Liver (tissue), 9 donors: Measurements from ENCODE around the gene BUB3. TPM values are rescaled to one million over a fixed set of nuclear protein-coding genes. Genes with fewer than 3 reads are reported as not detected.

Source experiments
- DNase-seq: peaks from one replicate; pipeline ENCODE4 v3.0.0-alpha.2; 2017; ENCODE audit warnings: low spot score
- H3K27ac ChIP-seq, 2 donors: one replicate each; pipeline ENCODE4 v1.7.0; 2013; ENCODE audit warnings: inconsistent platforms in 2 of 2, low read length in 2 of 2, control low read depth in 1 of 2, low read depth in 1 of 2, mild to moderate bottlenecking in 1 of 2
- H3K27me3 ChIP-seq, 4 donors: one replicate each; pipeline versions ENCODE4 v1.6.1 to v1.7.0; 2013; ENCODE audit warnings: low read length in 3 of 4, inconsistent platforms in 1 of 4, mild to moderate bottlenecking in 1 of 4, moderate library complexity in 1 of 4; ENCODE audit not compliant: control insufficient read depth in 4 of 4, insufficient read depth in 4 of 4
- H3K36me3 ChIP-seq, 4 donors: one replicate each; pipeline versions ENCODE4 v1.6.1 to v1.7.0; 2013; ENCODE audit warnings: low read length in 3 of 4, mild to moderate bottlenecking in 3 of 4, low read depth in 1 of 4, moderate library complexity in 1 of 4; ENCODE audit not compliant: control insufficient read depth in 4 of 4, insufficient read depth in 3 of 4
- H3K4me1 ChIP-seq, 4 donors: one replicate each; pipeline versions ENCODE4 v1.6.1 to v1.7.0; 2013; ENCODE audit warnings: low read length in 3 of 4, mild to moderate bottlenecking in 3 of 4, moderate library complexity in 1 of 4; ENCODE audit not compliant: control insufficient read depth in 4 of 4, insufficient read depth in 4 of 4
- H3K4me3 ChIP-seq, 3 donors: one replicate each; pipeline versions ENCODE4 v1.6.1 to v1.7.0; 2013; ENCODE audit warnings: low read length in 3 of 3, control low read depth in 1 of 3, low read depth in 1 of 3, mild to moderate bottlenecking in 1 of 3
- H3K9ac ChIP-seq, 2 donors: one replicate each; pipeline ENCODE4 v1.7.0; 2013; ENCODE audit warnings: low read length in 2 of 2, mild to moderate bottlenecking in 2 of 2, moderate library complexity in 2 of 2, control low read depth in 1 of 2, low read depth in 1 of 2
- H3K9me3 ChIP-seq, 4 donors: one replicate each; pipeline versions ENCODE4 v1.6.1 to v1.7.0; 2013; ENCODE audit warnings: low read length in 3 of 4; ENCODE audit not compliant: control insufficient read depth in 4 of 4
- CTCF ChIP-seq: fragments of 150-350 bp; IDR thresholded peaks from 2 replicates; pipeline ENCODE4 v1.5.1; 2017; ENCODE audit warnings: improper control_type of control experiment, low read depth, low read length; ENCODE audit not compliant: missing input control
- EGR1 ChIP-seq, 2 donors: IDR thresholded peaks; 2 replicates each; pipeline ENCODE4 v1.6.1; 2016 to 2018; ENCODE audit warnings: antibody characterized with exemption in 2 of 2, low read depth in 2 of 2
- FOXA1 ChIP-seq: IDR thresholded peaks from 2 replicates; pipeline ENCODE4 v1.6.1; 2016; ENCODE audit warnings: antibody characterized with exemption
- FOXA2 ChIP-seq: IDR thresholded peaks from 2 replicates; pipeline ENCODE4 v1.6.1; 2016; ENCODE audit warnings: antibody characterized with exemption
- GABPA ChIP-seq, 2 donors: IDR thresholded peaks in 1 of 2; conservative IDR thresholded peaks in 1 of 2; 2 replicates each; pipeline ENCODE4 v1.6.1; 2016; ENCODE audit warnings: antibody characterized with exemption in 2 of 2, mild to moderate bottlenecking in 1 of 2, moderate library complexity in 1 of 2
- HNF4A ChIP-seq, 2 donors: conservative IDR thresholded peaks; 2 replicates each; pipeline ENCODE4 v1.6.1; 2016; ENCODE audit warnings: antibody characterized with exemption in 2 of 2, mild to moderate bottlenecking in 2 of 2
- HNF4G ChIP-seq: IDR thresholded peaks from 2 replicates; pipeline ENCODE4 v1.6.1; 2016; ENCODE audit warnings: antibody characterized with exemption
- JUND ChIP-seq, 2 donors: IDR thresholded peaks; 2 replicates each; pipeline ENCODE4 v1.6.1; 2016; ENCODE audit warnings: antibody characterized with exemption in 2 of 2
- RAD21 ChIP-seq, 2 donors: IDR thresholded peaks; 2 replicates each; pipeline ENCODE4 v1.6.1; 2016; ENCODE audit warnings: antibody characterized with exemption in 2 of 2, mild to moderate bottlenecking in 2 of 2
- REST ChIP-seq: IDR thresholded peaks from 2 replicates; pipeline ENCODE4 v1.6.1; 2016; ENCODE audit warnings: antibody characterized with exemption, mild to moderate bottlenecking
- RXRA ChIP-seq, 2 donors: IDR thresholded peaks; 2 replicates each; pipeline ENCODE4 v1.6.1; 2017 to 2018; ENCODE audit warnings: antibody characterized with exemption in 2 of 2, mild to moderate bottlenecking in 1 of 2
- SP1 ChIP-seq: IDR thresholded peaks from 2 replicates; pipeline ENCODE4 v1.6.1; 2018; ENCODE audit warnings: antibody characterized with exemption, mild to moderate bottlenecking
- TAF1 ChIP-seq: conservative IDR thresholded peaks from 2 replicates; pipeline ENCODE4 v1.6.1; 2016; ENCODE audit warnings: antibody characterized with exemption, mild to moderate bottlenecking
- YY1 ChIP-seq: IDR thresholded peaks from 2 replicates; pipeline ENCODE4 v1.6.1; 2016; ENCODE audit warnings: antibody characterized with exemption, mild to moderate bottlenecking
- WGBS: extraction: QIAGEN DNeasy Blood & Tissue Kit; methylation state at CpG from one replicate; pipeline ENCODE4 v1.1.7; 2013; 5-methylcytosine and 5-hydroxymethylcytosine counted together
- polyA plus RNA-seq, 2 donors: library from polyadenylated mRNA; stranded (reverse) in 1 of 2; unstranded in 1 of 2; fragments of 200-250 nt in 1 of 2; fragments of >200 nt in 1 of 2; fragmentation: Nextera tagmentation in 1 of 2; extraction: Ambion mirVana in 1 of 2; gene quantifications; one replicate each; pipeline versions ENCODE4 v1.2.1 to v1.2.3, GENCODE V29; 2013 to 2015
- total RNA-seq, 2 donors: library from RNA; depleted of rRNA; stranded (reverse); fragments of >200 nt; gene quantifications; one replicate each; pipeline ENCODE4 v1.2.3, GENCODE V29; 2014
- TF ChIP-seq, protein P1 (sequence below): IDR thresholded peaks from 2 replicates; pipeline ENCODE4 v1.6.1; 2016; ENCODE audit warnings: antibody characterized with exemption
- TF ChIP-seq, protein P2 (sequence below): IDR thresholded peaks from 2 replicates; pipeline ENCODE4 v1.6.1; 2016; ENCODE audit warnings: antibody characterized with exemption
- donor health status: healthy.
- donor health status: healthy.
- donor health status: healthy.
- donor health status: healthy.
- donor health status: healthy.

Gene BUB3
- total and polyA plus RNA-seq, 4 donors, result 27.1 to 90.9 (median 41.6) TPM

- H3K9ac ChIP-seq, result no peak overlapping the region
- no peaks in the 10 kb centered on the region for H3K9me3 ChIP-seq
- WGBS, result 64% methylated on average over 3 of the region's 3 CpGs
- H3K27me3 ChIP-seq, result peaks cover 0 to 9% (median 1%) of the 10 kb centered on the region in 4 donors
- TF ChIP-seq, protein P1, sequence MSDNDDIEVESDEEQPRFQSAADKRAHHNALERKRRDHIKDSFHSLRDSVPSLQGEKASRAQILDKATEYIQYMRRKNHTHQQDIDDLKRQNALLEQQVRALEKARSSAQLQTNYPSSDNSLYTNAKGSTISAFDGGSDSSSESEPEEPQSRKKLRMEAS, result no peak
- TF ChIP-seq FOXA1, result no peak
- TF ChIP-seq RAD21 (IDR thresholded peaks at IDR 0.05), result no peak
- TF ChIP-seq REST, result no peak
- no peak for TF ChIP-seq FOXA2
- TF ChIP-seq HNF4G, result no peak
- TF ChIP-seq JUND (IDR thresholded peaks at IDR 0.05), result no peak
- TF ChIP-seq TAF1, result no peak
- no peak for TF ChIP-seq EGR1 (IDR thresholded peaks at IDR 0.05; ENCODE audit: low read depth in 2 of 2)
- TF ChIP-seq, protein P2, sequence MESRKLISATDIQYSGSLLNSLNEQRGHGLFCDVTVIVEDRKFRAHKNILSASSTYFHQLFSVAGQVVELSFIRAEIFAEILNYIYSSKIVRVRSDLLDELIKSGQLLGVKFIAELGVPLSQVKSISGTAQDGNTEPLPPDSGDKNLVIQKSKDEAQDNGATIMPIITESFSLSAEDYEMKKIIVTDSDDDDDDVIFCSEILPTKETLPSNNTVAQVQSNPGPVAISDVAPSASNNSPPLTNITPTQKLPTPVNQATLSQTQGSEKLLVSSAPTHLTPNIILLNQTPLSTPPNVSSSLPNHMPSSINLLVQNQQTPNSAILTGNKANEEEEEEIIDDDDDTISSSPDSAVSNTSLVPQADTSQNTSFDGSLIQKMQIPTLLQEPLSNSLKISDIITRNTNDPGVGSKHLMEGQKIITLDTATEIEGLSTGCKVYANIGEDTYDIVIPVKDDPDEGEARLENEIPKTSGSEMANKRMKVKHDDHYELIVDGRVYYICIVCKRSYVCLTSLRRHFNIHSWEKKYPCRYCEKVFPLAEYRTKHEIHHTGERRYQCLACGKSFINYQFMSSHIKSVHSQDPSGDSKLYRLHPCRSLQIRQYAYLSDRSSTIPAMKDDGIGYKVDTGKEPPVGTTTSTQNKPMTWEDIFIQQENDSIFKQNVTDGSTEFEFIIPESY, result no peak
- no peak for TF ChIP-seq RXRA (IDR thresholded peaks at IDR 0.05)
- TF ChIP-seq YY1, result no peak
- TF ChIP-seq GABPA (IDR thresholded peaks at IDR 0.05 in 1 of 2, conservative IDR thresholded peaks at IDR 0.05 in 1 of 2), result no peak
- no peak for TF ChIP-seq HNF4A (conservative IDR thresholded peaks at IDR 0.05)
- no peak for TF ChIP-seq SP1
- TF ChIP-seq CTCF, result no peak
- no peak overlapping the region for H3K27ac ChIP-seq
- DNase-seq, result no peak
- H3K4me3 ChIP-seq, result no peak overlapping the region
- H3K4me1 ChIP-seq, result peaks cover 0 to 18% (median 11%) of the 10 kb centered on the region in 4 donors
- H3K36me3 ChIP-seq, result peaks cover 0 to 28% (median 22%) of the 10 kb centered on the region in 4 donors
Observed at GRCh38 chr10:123157210-123157609, 3.0 kb downstream of the BUB3 start.

DNA sequence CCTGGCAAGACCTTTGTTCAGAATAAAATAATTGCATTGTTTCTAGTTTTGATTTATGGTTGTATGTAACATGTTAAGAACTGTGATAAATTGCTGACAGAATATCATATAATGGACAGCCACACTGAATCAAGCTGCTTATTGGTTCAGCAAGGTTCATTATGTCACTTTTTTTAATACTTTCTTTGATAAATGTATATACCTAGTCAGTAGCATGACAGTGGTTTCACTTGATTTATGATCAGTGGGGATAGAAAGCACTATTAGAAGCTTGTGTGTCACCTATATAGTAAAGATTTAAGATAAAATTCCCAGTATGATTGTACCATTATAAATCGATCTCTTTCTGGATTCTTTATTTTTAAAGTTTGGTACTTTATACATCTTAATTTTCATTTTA lies 4.5 kb downstream of the BUB3 start:
- no peak overlapping the region for H3K27ac ChIP-seq
- TF ChIP-seq EGR1 (IDR thresholded peaks at IDR 0.05; ENCODE audit: low read depth in 2 of 2) (no peak), FOXA1 (no peak)
- WGBS, result 96% methylated on average over 1 of the region's 1 CpG
- no peak overlapping the region for H3K4me3 ChIP-seq
- peaks cover 0 to 18% (median 11%) of the 10 kb centered on the region in 4 donors for H3K4me1 ChIP-seq
- H3K36me3 ChIP-seq, result peaks cover 4 to 43% (median 35%) of the 10 kb centered on the region in 4 donors
- H3K9ac ChIP-seq, result no peak overlapping the region
- no peaks in the 10 kb centered on the region for H3K9me3 ChIP-seq
- H3K27me3 ChIP-seq, result no peaks in the 10 kb centered on the region
- DNase-seq, result no peak
